H1 (cell line): Measurements from ENCODE around the gene HSPA1A. TPM values are rescaled to one million over a fixed set of nuclear protein-coding genes. Genes with fewer than 3 reads are reported as not detected.

Source experiments
- CTCF ChIA-PET: fragments of 300-600 bp; sonication (Branson Sonifier 250); formaldehyde crosslinking; loops from one replicate; lab custom pipeline; 2021; ENCODE audit not compliant: partially characterized antibody; lab: Charles Lee
- POLR2A ChIA-PET: fragments of 300-600 bp; sonication (Branson Sonifier 250); formaldehyde crosslinking; loops from one replicate; lab custom pipeline; 2021; ENCODE audit warnings: inconsistent platforms; ENCODE audit not compliant: partially characterized antibody; lab: Charles Lee
- DNase-seq, 2 experiments: peaks; one replicate each; pipeline versions ENCODE4 v3.0.0 to v3.0.0-alpha.2; 2010 to 2022; ENCODE audit warnings: low spot score in 2 of 2, low read depth in 1 of 2, mixed read lengths in 1 of 2
- FAIRE-seq: peaks from 2 replicates; lab custom pipeline; 2011; peaks lifted over from hg19 to GRCh38; lab: Jason Lieb, UNC
- H2AFZ ChIP-seq: 2 replicates; pipeline ENCODE4 v1.8.1; 2012; ENCODE audit warnings: low read length, inconsistent platforms
- H2AK5ac ChIP-seq: 2 replicates; pipeline ENCODE4 v1.6.1; 2013; ENCODE audit warnings: low read depth, low read length
- H2BK120ac ChIP-seq: replicated peaks from 2 replicates; pipeline ENCODE3; 2013; ENCODE audit warnings: low read depth, low read length, inconsistent platforms
- H2BK12ac ChIP-seq: 2 replicates; pipeline ENCODE4 v1.6.1; 2013; ENCODE audit warnings: low read depth, low read length
- H2BK15ac ChIP-seq: 2 replicates; pipeline ENCODE4 v1.6.1; 2013; ENCODE audit warnings: low read length
- H2BK20ac ChIP-seq: 2 replicates; pipeline ENCODE4 v1.6.1; 2013; ENCODE audit warnings: low read length
- H2BK5ac ChIP-seq: 2 replicates; pipeline ENCODE4 v1.6.1; 2013; ENCODE audit warnings: low read depth, low read length
- H3K14ac ChIP-seq: 2 replicates; pipeline ENCODE4 v1.6.1; 2013; ENCODE audit warnings: inconsistent platforms; ENCODE audit not compliant: insufficient read length
- H3K18ac ChIP-seq: 2 replicates; pipeline ENCODE4 v1.6.1; 2013; ENCODE audit warnings: low read length; ENCODE audit errors: extremely low read depth
- H3K23ac ChIP-seq: 2 replicates; pipeline ENCODE4 v1.6.1; 2013; ENCODE audit warnings: inconsistent platforms; ENCODE audit not compliant: insufficient read length
- H3K23me2 ChIP-seq: 2 replicates; pipeline ENCODE4 v1.6.1; 2013; ENCODE audit warnings: low read depth, low read length
- H3K27ac ChIP-seq: 2 replicates; pipeline ENCODE4 v1.6.1; 2011; ENCODE audit warnings: low read depth, low read length, inconsistent platforms
- H3K27me3 ChIP-seq, 4 experiments: replicated peaks in 1 of 4; 1 replicate in 1 of 4; 2 replicates in 3 of 4; pipeline versions ENCODE4 v1.6.1 to v1.8.1; 2011 to 2013; ENCODE audit warnings: low read length in 3 of 4, mild to moderate bottlenecking in 3 of 4, inconsistent platforms in 2 of 4, mixed read lengths in 2 of 4, moderate library complexity in 1 of 4; ENCODE audit not compliant: control insufficient read depth in 3 of 4, insufficient read depth in 3 of 4; ENCODE audit errors: extremely low read depth in 1 of 4
- H3K36me3 ChIP-seq, 4 experiments: 2 replicates each; pipeline versions ENCODE4 v1.6.1 to v1.8.1; 2011 to 2013; ENCODE audit warnings: mild to moderate bottlenecking in 4 of 4, low read length in 3 of 4, moderate library complexity in 2 of 4, control low read depth in 1 of 4, inconsistent platforms in 1 of 4; ENCODE audit not compliant: insufficient read depth in 4 of 4, control insufficient read depth in 2 of 4
- H3K4ac ChIP-seq: replicated peaks from 2 replicates; pipeline ENCODE3; 2013; ENCODE audit warnings: low read length, low read depth, mixed read lengths, inconsistent platforms; ENCODE audit not compliant: insufficient read length
- H3K4me1 ChIP-seq, 4 experiments: replicated peaks in 1 of 4; 1 replicate in 1 of 4; 2 replicates in 3 of 4; pipeline versions ENCODE4 v1.6.1 to v1.8.1; 2011 to 2013; ENCODE audit warnings: low read length in 3 of 4, inconsistent platforms in 2 of 4, mixed read lengths in 1 of 4; ENCODE audit not compliant: insufficient read depth in 4 of 4, control insufficient read depth in 3 of 4
- H3K4me2 ChIP-seq, 2 experiments: 2 replicates each; pipeline versions ENCODE4 v1.6.1 to v1.8.1; 2011 to 2013; ENCODE audit warnings: low read depth in 2 of 2, low read length in 2 of 2, control low read depth in 1 of 2, inconsistent platforms in 1 of 2, mild to moderate bottlenecking in 1 of 2; ENCODE audit not compliant: insufficient read depth in 1 of 2
- H3K4me3 ChIP-seq, 4 experiments: fragments of 200-600, 300-600 bp in 1 of 4; sonication (generic), shearing (Covaris generic), sonication (Bioruptor Twin) in 1 of 4; 2 replicates each; pipeline versions ENCODE4 v1.5.1 to v1.8.1; 2011 to 2016; ENCODE audit warnings: low read length in 4 of 4, low read depth in 3 of 4, control low read depth in 2 of 4, inconsistent platforms in 2 of 4, mild to moderate bottlenecking in 2 of 4, mixed read lengths in 1 of 4, moderate library complexity in 1 of 4; ENCODE audit not compliant: insufficient read depth in 2 of 4; ENCODE audit errors: extremely low read depth in 1 of 4
- H3K56ac ChIP-seq: replicated peaks from 2 replicates; pipeline ENCODE3; 2013; ENCODE audit warnings: low read depth, mild to moderate bottlenecking, mixed read lengths, low read length, inconsistent platforms; ENCODE audit not compliant: insufficient read length
- H3K79me1 ChIP-seq: 2 replicates; pipeline ENCODE4 v1.6.1; 2013; ENCODE audit warnings: low read depth, low read length, control low read depth
- H3K79me2 ChIP-seq, 2 experiments: 2 replicates each; pipeline versions ENCODE4 v1.6.1 to v1.8.1; 2012 to 2013; ENCODE audit warnings: low read length in 2 of 2, mild to moderate bottlenecking in 2 of 2, inconsistent platforms in 1 of 2; ENCODE audit not compliant: insufficient read depth in 2 of 2, control insufficient read depth in 1 of 2
- H3K9ac ChIP-seq, 4 experiments: replicated peaks in 1 of 4; 1 replicate in 1 of 4; 2 replicates in 3 of 4; pipeline versions ENCODE4 v1.6.1 to v1.8.1; 2011 to 2013; ENCODE audit warnings: low read depth in 3 of 4, low read length in 3 of 4, control low read depth in 2 of 4, mild to moderate bottlenecking in 2 of 4, moderate library complexity in 2 of 4, inconsistent platforms in 1 of 4; ENCODE audit errors: extremely low read depth in 1 of 4
- H3K9me3 ChIP-seq, 2 experiments: 2 replicates each; pipeline versions ENCODE4 v1.6.1 to v1.8.1; 2012 to 2013; ENCODE audit warnings: mild to moderate bottlenecking in 2 of 2, moderate library complexity in 2 of 2, control low read depth in 1 of 2, inconsistent platforms in 1 of 2, low read depth in 1 of 2, low read length in 1 of 2, mixed read lengths in 1 of 2; ENCODE audit not compliant: insufficient read depth in 2 of 2
- H4K20me1 ChIP-seq, 2 experiments: replicated peaks in 1 of 2; 2 replicates each; pipeline versions ENCODE3 to v1.8.1; 2011 to 2013; ENCODE audit warnings: inconsistent platforms in 2 of 2, low read length in 2 of 2, mild to moderate bottlenecking in 1 of 2; ENCODE audit not compliant: insufficient read depth in 2 of 2, control insufficient read depth in 1 of 2
- H4K5ac ChIP-seq: 2 replicates; pipeline ENCODE4 v1.6.1; 2013; ENCODE audit warnings: low read length, low read depth, mixed read lengths, inconsistent platforms; ENCODE audit not compliant: insufficient read length
- H4K8ac ChIP-seq: 2 replicates; pipeline ENCODE4 v1.8.0; 2013; ENCODE audit warnings: mild to moderate bottlenecking, moderate library complexity, low read length, inconsistent platforms; ENCODE audit not compliant: insufficient read depth; ENCODE audit errors: extremely low read depth
- H4K91ac ChIP-seq: replicated peaks from 2 replicates; pipeline ENCODE3; 2013; ENCODE audit warnings: low read length, mixed read lengths, inconsistent platforms; ENCODE audit not compliant: insufficient read length
- BACH1 ChIP-seq: IDR thresholded peaks from 2 replicates; pipeline ENCODE4 v1.6.1; 2012; ENCODE audit warnings: low read length, improper control_type of control experiment
- BCL11A ChIP-seq, 2 experiments: IDR thresholded peaks; one replicate each; pipeline ENCODE4 v1.6.1; 2011; ENCODE audit warnings: low read depth in 2 of 2, low read length in 2 of 2, mild to moderate bottlenecking in 2 of 2
- CBX5 ChIP-seq: fragments of 300-800, 300-1000 bp; sonication (generic); IDR thresholded peaks from 2 replicates; pipeline ENCODE4 v1.7.1; 2016; ENCODE audit warnings: antibody characterized with exemption, low read length, low read depth
- CHD1 ChIP-seq: IDR thresholded peaks from 2 replicates; pipeline ENCODE4 v1.6.1; 2012; ENCODE audit warnings: low read depth, low read length, improper control_type of control experiment
- CREB1 ChIP-seq: IDR thresholded peaks from 2 replicates; pipeline ENCODE4 v1.6.1; 2012; ENCODE audit warnings: inconsistent platforms
- E2F6 ChIP-seq: IDR thresholded peaks from 2 replicates; pipeline ENCODE4 v1.6.1; 2012; ENCODE audit warnings: inconsistent platforms
- GABPA ChIP-seq: IDR thresholded peaks from 2 replicates; pipeline ENCODE4 v1.6.1; 2011; ENCODE audit warnings: mild to moderate bottlenecking, low read length, moderate library complexity, borderline replicate concordance; ENCODE audit not compliant: insufficient read depth
- HDAC6 ChIP-seq: IDR thresholded peaks from one replicate; pipeline ENCODE4 v1.7.1; 2012; ENCODE audit warnings: low read depth, mild to moderate bottlenecking, inconsistent platforms, low read length, moderate library complexity
- KDM5A ChIP-seq: fragments of 200-600 bp; IDR thresholded peaks from 2 replicates; pipeline ENCODE4 v1.7.1; 2012; ENCODE audit warnings: mild to moderate bottlenecking, low read length, inconsistent platforms, mixed read lengths
- RNF2 ChIP-seq: fragments of 200-900, 300-1000 bp; sonication (generic); IDR thresholded peaks from 2 replicates; pipeline ENCODE4 v1.7.1; 2016; ENCODE audit warnings: borderline replicate concordance, low read depth, mild to moderate bottlenecking, antibody characterized with exemption, low read length; ENCODE audit not compliant: poor library complexity, severe bottlenecking; ENCODE audit errors: missing control alignments
- SIN3A ChIP-seq, 2 experiments: IDR thresholded peaks in 1 of 2; conservative IDR thresholded peaks in 1 of 2; 2 replicates each; pipeline ENCODE4 v1.6.1; 2011 to 2012; ENCODE audit warnings: low read length in 2 of 2, improper control_type of control experiment in 1 of 2, low read depth in 1 of 2, mild to moderate bottlenecking in 1 of 2
- TBP ChIP-seq: IDR thresholded peaks from 2 replicates; pipeline ENCODE4 v1.6.1; 2011; ENCODE audit warnings: low read depth, low read length, improper control_type of control experiment
- WGBS, 2 experiments: shearing (Covaris generic) in 1 of 2; methylation state at CpG; one replicate each; pipeline versions ENCODE4 v1.1.6 to v1.1.7; 2013 to 2015; ENCODE audit warnings: low lambda C conversion rate in 2 of 2, mixed read lengths in 2 of 2, inconsistent platforms in 1 of 2, low coverage in 1 of 2, missing lambda C conversion rate in 1 of 2; ENCODE audit not compliant: insufficient replicate concordance in 2 of 2, insufficient coverage in 1 of 2, insufficient read length in 1 of 2; ENCODE audit errors: extremely low coverage in 1 of 2, missing lambda C conversion rate in 1 of 2; 5-methylcytosine and 5-hydroxymethylcytosine counted together
- polyA plus RNA-seq, 7 experiments: library from polyadenylated mRNA; depleted of rRNA in 3 of 7; stranded (reverse) in 5 of 7; unstranded in 2 of 7; fragments of >200 nt in 5 of 7; fragments of 200-250 nt in 2 of 7; gene quantifications; 1 replicate in 5 of 7; 2 replicates in 1 of 7; 4 replicates in 1 of 7; pipeline versions ENCODE4 v1.2.1 to v1.2.3, GENCODE V29; 2011 to 2013; ENCODE audit warnings: missing spikeins in 2 of 7, mixed read lengths in 2 of 7
- total RNA-seq: library from RNA; stranded (reverse); fragmentation: NEBNext Ultra II Directional; extraction: Animal tissue kit (Norgen Biotek cat#: 25700); gene quantifications from 2 replicates; pipeline ENCODE4 v1.2.1, GENCODE V29; 2021

HSPA1A gene
- total and polyA plus RNA-seq, 2 of the 8 experiments (the other 6 are each of a cell fraction or from before 2014, with no cell fraction given), result 40.7 to 54.0 TPM

- H3K4me3 ChIP-seq, result peak overlapping the region in 3 of 4 experiments; percentile 33 to 63 (median 38); a peak in 4 of 8 replicates
- H2AFZ ChIP-seq, result no peak overlapping the region
- POLR2A ChIA-PET, result interaction anchor here (0.9 to 6.3 kb wide), 17 partner anchors 8 to 187 kb away, joined by 3 to 119 read pairs (median 8); partner anchors contain the start of genes DDAH2, HSPA1B, LSM2 and MSH5
These were observed 1.9 kb upstream of the HSPA1A start for GRCh38 chr6:31813465-31813849.

More at GRCh38 chr6:31813465-31813849, 1.9 kb upstream of the HSPA1A start:
- no peak for DNase-seq
- H3K56ac ChIP-seq, result no peak overlapping the region
- H2AK5ac ChIP-seq, result no peak overlapping the region
- H3K4me1 ChIP-seq, result peaks cover 0 to 5% (median 3%) of the 10 kb centered on the region in 4 experiments; a peak in 4 of 7 replicates
- no peak for FAIRE-seq
- no peak overlapping the region for H3K4ac ChIP-seq
- no peaks in the 10 kb centered on the region for H4K20me1 ChIP-seq
- H2BK15ac ChIP-seq, result no peak overlapping the region
- no peak overlapping the region for H2BK12ac ChIP-seq
- H3K4me2 ChIP-seq, result peak overlapping the region; percentile 70 to 71; a peak in 3 of 4 replicates
- H3K9me3 ChIP-seq, result no peaks in the 10 kb centered on the region
- H2BK120ac ChIP-seq, result peak overlapping the region; percentile 22
- no peak overlapping the region for H3K23ac ChIP-seq
- TF ChIP-seq BCL11A (IDR thresholded peaks at IDR 0.05; ENCODE audit: low read depth in 2 of 2, low read length in 2 of 2), result no peak
- TF ChIP-seq HDAC6, result no peak
- no peak for TF ChIP-seq TBP
- TF ChIP-seq KDM5A, result no peak
- no peak for TF ChIP-seq RNF2
- no peak for TF ChIP-seq CHD1
- no peak for TF ChIP-seq BACH1
- no peak for TF ChIP-seq CBX5
- no peak for TF ChIP-seq SIN3A (conservative IDR thresholded peaks at IDR 0.05 in 1 of 2, IDR thresholded peaks at IDR 0.05 in 1 of 2; ENCODE audit: low read depth in 1 of 2, low read length in 2 of 2)
- TF ChIP-seq CREB1, result no peak
- no peak for TF ChIP-seq GABPA
- TF ChIP-seq E2F6, result no peak
- TF ChIP-seq, all 59 proteins: peak for 0
- no peak overlapping the region for H3K18ac ChIP-seq
- H4K8ac ChIP-seq, result no peak overlapping the region
- no peak overlapping the region for H3K9ac ChIP-seq
- 94% methylated on average over 7 of the region's 7 CpGs; no CpG with 5 or more reads in 1 of the 2 experiments for WGBS, 2 experiments
- peak overlapping the region; percentile 15 for H4K91ac ChIP-seq
- H2BK5ac ChIP-seq, result no peak overlapping the region
- no peak overlapping the region for H4K5ac ChIP-seq
- no peak overlapping the region for H2BK20ac ChIP-seq
- H3K79me1 ChIP-seq, result peaks cover 2% of the 10 kb centered on the region; the same call in 1 of the 2 replicates
- peaks cover 0 to 5% of the 10 kb centered on the region in 2 experiments; a peak in 1 of 4 replicates for H3K79me2 ChIP-seq
- H3K14ac ChIP-seq, result no peak overlapping the region
- no peaks in the 10 kb centered on the region for H3K27me3 ChIP-seq
- no peaks in the 10 kb centered on the region for H3K36me3 ChIP-seq
- CTCF ChIA-PET, result interaction anchor here (0.6 to 3.6 kb wide), 8 partner anchors 8 to 356 kb away, joined by 3 to 28 read pairs (median 6); partner anchors contain the start of gene VARS1
- peaks cover 6% of the 10 kb centered on the region; the same call in 1 of the 2 replicates for H3K23me2 ChIP-seq
- no peak overlapping the region for H3K27ac ChIP-seq
